HG02763 (cell line): ENCODE results near the gene DAPK1.

ENCODE experiments used
- ATAC-seq: cut with Tn5 transposase; IDR thresholded peaks from one replicate; pipeline ENCODE4 v1.9.1; 2021; ENCODE audit warnings: mild to moderate bottlenecking, moderate library complexity; ENCODE audit not compliant: unreplicated experiment

Gene DAPK1

GRCh38 chr9:87706066-87706739 is 208.5 kb downstream of the DAPK1 start:
- ATAC-seq: no peak

GRCh38 chr9:87707805-87708506 is 210.3 kb downstream of the DAPK1 start:
- ATAC-seq: no peak

- ATAC-seq: no peak
Measured at GRCh38 chr9:87708546-87708945, 210.9 kb downstream of the DAPK1 start.

- no peak for ATAC-seq
Measured at GRCh38 chr9:87708986-87709728, 211.5 kb downstream of the DAPK1 start.

- no peak for ATAC-seq
Measured at GRCh38 chr9:87710443-87710842, 212.8 kb downstream of the DAPK1 start.

- no peak for ATAC-seq
Measured at GRCh38 chr9:87711857-87712800, 214.5 kb downstream of the DAPK1 start.

- ATAC-seq: no peak
Measured at GRCh38 chr9:87712801-87713277, 215.2 kb downstream of the DAPK1 start.

- no peak for ATAC-seq
Measured at GRCh38 chr9:87713278-87713987, 215.8 kb downstream of the DAPK1 start.

GRCh38 chr9:87713988-87714330 is 216.3 kb downstream of the DAPK1 start:
- no peak for ATAC-seq

- ATAC-seq: no peak
Measured at GRCh38 chr9:87714819-87715218, 217.2 kb downstream of the DAPK1 start.

GRCh38 chr9:87716141-87716540 is 218.5 kb downstream of the DAPK1 start:
- no peak for ATAC-seq

GRCh38 chr9:87717456-87717855 is 219.8 kb downstream of the DAPK1 start:
- ATAC-seq: no peak

GRCh38 chr9:87718231-87718630 is 220.6 kb downstream of the DAPK1 start:
- no peak for ATAC-seq

- ATAC-seq: no peak
Measured at GRCh38 chr9:87718852-87719612, 221.4 kb downstream of the DAPK1 start.

GRCh38 chr9:87720173-87720572 is 222.5 kb downstream of the DAPK1 start:
- no peak for ATAC-seq

- no peak for ATAC-seq
Measured at GRCh38 chr9:87722393-87723088, 224.9 kb downstream of the DAPK1 start.

GRCh38 chr9:87725356-87725899 is 227.8 kb downstream of the DAPK1 start:
- ATAC-seq: no peak

GRCh38 chr9:87725900-87726709 is 228.4 kb downstream of the DAPK1 start, which contains the start of gene CTSL:
CTSL (plus strand) TSS chr9:87726119; CDS start chr9:87727604, 1,485 bp downstream.
- no peak for ATAC-seq
